HG03045 (cell line): ENCODE results near the gene MAN1A1.
"Not testable (repeated sequence)": the region's sequence is repeated elsewhere in the genome, so short reads cannot be mapped to it uniquely, and the experiment has no call there.

Experiments used
- ATAC-seq: cut with Tn5 transposase; IDR thresholded peaks from one replicate; pipeline ENCODE4 v1.9.1; 2021; ENCODE audit warnings: mild to moderate bottlenecking, moderate library complexity; ENCODE audit not compliant: unreplicated experiment

MAN1A1 gene

GRCh38 chr6:119306396-119306968, 43.1 kb downstream of the MAN1A1 start:
- no peak for ATAC-seq

GRCh38 chr6:119303164-119303887, 46.2 kb downstream of the MAN1A1 start:
- no peak for ATAC-seq

- ATAC-seq: no peak
Measured at GRCh38 chr6:119301429-119301828, 48.1 kb downstream of the MAN1A1 start.

- no peak for ATAC-seq
Measured at GRCh38 chr6:119299694-119300093, 49.9 kb downstream of the MAN1A1 start.

- no peak for ATAC-seq
Measured at GRCh38 chr6:119297049-119297448, 52.5 kb downstream of the MAN1A1 start.

- no peak for ATAC-seq
Measured at GRCh38 chr6:119296036-119297035, 53.2 kb downstream of the MAN1A1 start.

GRCh38 chr6:119294984-119295383, 54.6 kb downstream of the MAN1A1 start:
- no peak for ATAC-seq

GRCh38 chr6:119291060-119291459, 58.5 kb downstream of the MAN1A1 start:
- ATAC-seq: not testable (repeated sequence)

GRCh38 chr6:119290306-119290705, 59.3 kb downstream of the MAN1A1 start:
- no peak for ATAC-seq

GRCh38 chr6:119289651-119290050, 59.9 kb downstream of the MAN1A1 start:
- no peak for ATAC-seq

- ATAC-seq: no peak
Measured at GRCh38 chr6:119285908-119286625, 63.5 kb downstream of the MAN1A1 start.

- no peak for ATAC-seq
Measured at GRCh38 chr6:119284861-119285521, 64.6 kb downstream of the MAN1A1 start.

- ATAC-seq: no peak
Measured at GRCh38 chr6:119283979-119284545, 65.5 kb downstream of the MAN1A1 start.

- ATAC-seq: no peak
Measured at GRCh38 chr6:119283214-119283613, 66.3 kb downstream of the MAN1A1 start.

- no peak for ATAC-seq
Measured at GRCh38 chr6:119280668-119281067, 68.9 kb downstream of the MAN1A1 start.

- no peak for ATAC-seq
Measured at GRCh38 chr6:119280080-119280479, 69.5 kb downstream of the MAN1A1 start.

- ATAC-seq: no peak
Measured at GRCh38 chr6:119278625-119279024, 70.9 kb downstream of the MAN1A1 start.

- ATAC-seq: no peak
Measured at GRCh38 chr6:119277052-119277451, 72.5 kb downstream of the MAN1A1 start.

- ATAC-seq: no peak
Measured at GRCh38 chr6:119276211-119276610, 73.3 kb downstream of the MAN1A1 start.

- ATAC-seq: no peak
Measured at GRCh38 chr6:119274197-119274595, 75.4 kb downstream of the MAN1A1 start.
